Cortex of kidney (tissue), 1 donor: Measurements from ENCODE around the gene LMTK2.
A peak's percentile ranks its signal among the peaks of the same experiment; 100 is the strongest.

ENCODE experiments used
- DNase-seq: peaks from one replicate; lab custom pipeline; 2025; lab: John Stamatoyannopoulos, UW

Gene LMTK2

DNA sequence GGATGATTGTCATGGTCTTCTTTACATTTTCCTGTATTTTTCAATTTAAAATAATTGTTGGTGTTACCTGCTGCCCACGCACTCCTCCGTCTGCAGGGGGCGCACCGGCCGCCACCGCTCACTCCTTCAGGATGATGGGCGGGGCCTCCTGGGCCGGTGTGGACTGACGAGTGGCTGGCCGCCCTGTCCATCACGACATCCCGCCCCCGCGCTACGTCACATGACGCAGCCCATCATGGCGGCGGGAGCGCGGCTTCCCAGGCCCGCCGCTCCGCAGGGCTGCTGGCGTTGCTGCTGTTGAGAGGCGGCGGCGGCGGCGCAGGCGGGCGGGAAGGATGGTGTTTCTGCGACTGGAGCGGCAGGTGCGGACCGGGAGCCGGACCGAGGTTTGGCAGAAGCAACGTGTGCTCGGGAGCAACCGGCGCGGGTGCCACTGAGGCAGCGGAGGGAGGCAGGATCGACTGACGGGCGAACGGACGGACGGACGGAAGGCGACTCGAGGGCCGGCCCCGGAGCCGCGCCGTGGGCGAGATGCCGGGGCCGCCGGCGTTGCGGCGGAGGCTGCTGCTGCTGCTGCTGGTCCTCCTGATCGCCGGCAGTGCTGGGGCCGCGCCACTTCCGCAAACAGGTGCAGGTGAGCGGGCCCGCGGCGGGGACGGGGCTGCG is at the start of gene LMTK2:
Gene LMTK2 (plus strand): TSS at position 216 of the 666 bp plus-strand sequence. CDS start 316 bp downstream, at position 532.
- DNase-seq = peak; percentile 38

DNA sequence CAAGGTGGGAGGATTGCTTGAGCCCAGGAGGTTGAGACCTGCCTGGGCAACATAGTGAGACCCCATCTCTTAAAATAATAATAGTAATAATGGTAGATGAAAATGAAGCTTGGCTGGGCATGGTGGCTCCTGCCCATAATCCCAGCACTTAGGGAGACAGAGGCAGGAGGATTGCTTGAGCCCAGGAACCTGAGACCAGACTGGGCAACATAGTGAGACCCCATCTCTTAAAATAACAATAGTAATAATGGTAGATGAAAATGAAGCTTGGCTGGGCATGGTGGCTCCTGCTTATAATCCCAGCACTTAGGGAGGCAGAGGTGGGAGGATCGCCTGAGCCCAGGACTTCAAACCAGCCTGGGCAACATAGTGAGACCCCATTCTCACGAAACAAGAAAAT is 49.5 kb upstream of the LMTK2 start:
- no peak for DNase-seq

DNA sequence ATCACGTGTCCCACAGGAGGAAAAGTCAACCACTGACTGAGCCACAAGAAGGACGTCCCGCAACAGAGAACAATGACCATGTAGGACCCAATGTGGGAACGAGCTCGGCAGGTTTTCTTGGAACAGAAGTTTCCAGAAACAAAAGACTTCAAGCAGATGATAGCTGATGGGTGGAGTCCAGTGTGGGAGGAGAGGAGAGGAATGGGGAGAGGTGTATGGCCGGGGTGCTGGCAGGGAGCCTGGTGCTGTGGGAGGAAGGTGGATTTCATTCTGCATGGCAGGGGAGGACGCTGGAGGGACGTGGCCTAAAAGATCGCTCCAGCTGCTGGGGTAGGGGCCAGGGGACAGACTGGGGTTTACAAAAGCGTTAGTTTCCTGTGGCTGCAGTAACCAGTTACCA is 48.5 kb upstream of the LMTK2 start:
- no peak for DNase-seq

DNA sequence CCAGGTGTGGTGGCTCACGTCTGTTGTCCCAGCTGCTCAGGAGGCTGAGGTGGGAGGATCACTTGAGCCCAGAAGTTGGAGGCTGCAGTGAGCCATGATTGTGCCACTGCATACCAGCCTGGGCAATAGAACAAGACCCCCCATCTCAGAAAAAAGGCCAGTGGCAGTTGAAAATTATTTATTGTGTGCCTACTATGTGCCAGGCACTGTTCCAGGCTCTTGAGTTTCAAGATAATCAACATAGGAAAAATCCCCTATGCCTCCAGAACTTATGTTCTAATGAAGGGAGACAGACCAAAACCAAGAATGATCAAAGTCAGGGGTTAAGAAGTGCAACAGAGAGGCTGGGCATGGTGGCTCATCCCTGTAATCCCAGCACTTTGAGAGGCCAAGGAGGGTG is 42.4 kb upstream of the LMTK2 start:
- DNase-seq = no peak

DNA sequence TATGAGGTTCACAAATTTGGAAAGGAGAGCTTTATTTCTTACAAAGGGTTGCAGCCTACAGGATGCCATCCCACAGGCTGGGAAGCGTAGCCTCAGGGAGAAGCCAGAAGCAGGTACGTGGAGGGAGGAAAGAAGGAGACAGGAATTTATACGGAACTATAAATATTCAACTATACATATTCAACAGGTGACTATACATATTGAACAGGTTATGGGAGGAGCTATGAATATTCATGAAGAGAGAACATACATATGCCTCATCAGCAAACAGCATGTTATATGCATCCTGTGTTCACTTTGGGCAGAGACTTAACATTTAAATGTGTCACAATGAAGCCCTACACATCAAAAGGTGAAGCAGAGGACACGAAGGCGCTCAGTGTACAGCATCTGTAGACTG is 40.5 kb upstream of the LMTK2 start:
- no peak for DNase-seq

DNA sequence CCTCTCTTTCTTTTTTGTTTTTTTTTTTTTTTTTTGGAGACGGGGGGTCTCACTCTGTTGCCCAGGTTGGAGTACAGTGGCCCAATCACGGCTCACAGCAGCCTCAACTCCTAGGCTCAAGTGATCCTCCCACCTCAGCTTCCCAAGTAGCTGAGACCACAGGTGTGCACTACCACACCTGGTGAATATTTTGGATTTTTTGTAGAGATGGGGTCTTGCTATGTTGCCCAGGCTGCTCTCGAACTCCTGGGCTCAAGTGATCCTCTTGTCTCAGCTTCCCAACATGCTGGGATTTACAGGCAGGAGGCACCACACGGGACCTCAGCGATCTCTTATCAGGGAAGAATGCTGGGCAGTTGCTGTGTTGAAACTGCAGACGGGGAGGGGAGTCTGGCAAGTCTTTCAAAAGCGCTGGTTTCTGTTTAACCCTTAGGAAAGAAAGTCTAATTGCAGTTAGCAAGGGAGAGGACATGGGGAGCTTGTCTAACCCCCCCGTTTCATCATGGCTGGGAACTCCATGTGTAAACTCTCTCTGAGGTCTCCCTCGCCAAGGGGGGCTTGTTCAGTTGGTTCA is 39.6 kb upstream of the LMTK2 start:
- DNase-seq = no peak

DNA sequence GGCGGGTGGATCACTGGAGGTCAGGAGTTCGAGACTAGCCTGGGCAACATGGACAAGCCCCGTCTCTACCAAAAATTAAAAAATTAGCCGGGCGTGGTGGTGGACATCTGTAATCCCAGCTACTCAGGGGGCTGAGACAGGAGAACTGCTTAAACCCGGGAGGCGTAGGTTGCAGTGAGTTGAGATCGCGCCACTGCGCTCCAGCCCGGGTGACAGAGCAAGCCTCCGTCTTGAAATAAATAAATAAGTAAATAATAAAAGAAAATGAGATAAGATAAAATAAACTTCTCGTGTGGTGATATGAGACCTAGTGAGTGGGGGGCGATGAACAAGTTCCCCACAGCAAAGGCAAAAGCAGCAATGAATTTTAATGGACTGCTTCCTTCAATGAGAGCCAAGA is 33.6 kb upstream of the LMTK2 start:
- DNase-seq = no peak

DNA sequence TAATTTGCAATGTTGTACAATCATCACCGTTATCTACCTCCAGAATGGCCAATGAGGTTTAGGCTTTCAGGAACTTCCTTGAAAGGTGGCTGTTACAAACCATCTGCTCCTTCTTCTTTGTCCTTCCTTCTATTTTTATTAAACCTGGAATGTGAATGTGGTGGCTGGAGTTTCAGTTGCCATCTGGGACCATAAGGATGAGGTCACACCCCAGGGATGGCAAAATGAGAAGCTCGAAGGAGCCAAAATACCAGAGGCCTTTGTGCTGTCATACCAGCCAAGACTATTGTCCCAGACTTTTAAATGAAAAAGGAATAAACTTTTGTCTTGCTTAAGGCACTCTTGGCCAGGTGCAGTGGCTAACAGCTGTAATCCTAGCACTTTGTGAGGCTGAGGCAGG is 30.9 kb upstream of the LMTK2 start:
- DNase-seq = no peak

DNA sequence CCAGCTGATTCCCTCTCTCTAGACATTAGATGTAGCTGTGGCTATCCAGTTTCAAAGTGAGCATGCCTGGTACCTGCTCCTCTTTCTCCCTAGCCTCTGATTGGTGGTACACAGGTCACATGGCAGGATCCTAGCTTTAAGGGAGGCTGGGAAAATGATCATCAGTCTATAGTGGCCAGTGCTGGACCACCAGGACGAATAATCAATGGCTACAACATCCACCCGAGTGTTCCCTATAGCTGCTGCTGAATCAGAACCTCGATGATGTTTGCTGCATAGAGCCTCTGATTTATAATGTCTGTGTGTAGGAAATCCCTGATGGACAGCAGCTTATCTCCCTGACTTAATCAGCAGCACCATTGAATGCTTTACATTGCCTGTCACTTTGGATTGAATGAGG is 28.9 kb upstream of the LMTK2 start:
- DNase-seq = no peak

DNA sequence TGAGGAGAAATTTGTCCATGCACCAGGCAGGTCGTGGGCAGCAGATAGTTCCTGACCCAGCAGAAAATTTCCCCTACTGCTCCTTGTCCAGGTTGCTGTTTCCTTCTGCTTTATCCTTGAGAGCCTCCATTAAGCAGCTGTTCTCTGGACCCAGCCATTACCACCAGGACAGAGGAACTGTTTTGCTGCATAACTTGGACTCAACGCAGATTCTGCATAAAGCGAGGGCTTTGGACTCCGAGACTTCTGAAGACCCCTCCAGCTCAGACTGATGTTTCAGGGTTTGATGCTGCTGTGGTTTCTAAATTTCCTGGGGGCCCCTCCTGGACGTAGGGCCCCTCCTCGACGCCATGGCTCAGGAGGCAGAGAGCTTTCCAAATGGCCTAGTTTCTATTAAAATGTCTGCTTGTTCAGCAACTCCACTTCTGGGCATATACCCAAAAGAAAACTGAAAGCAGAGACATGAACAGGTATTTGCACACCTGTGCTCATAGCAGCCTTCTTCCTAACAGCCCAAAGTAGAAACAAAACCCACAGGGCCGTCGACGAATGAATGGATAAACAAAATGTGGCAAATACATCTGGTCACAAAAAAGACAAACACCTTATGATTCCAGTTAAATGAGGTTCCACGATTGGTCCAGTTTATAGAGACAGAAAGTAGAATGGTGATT is 28.3 kb upstream of the LMTK2 start:
- no peak for DNase-seq

DNA sequence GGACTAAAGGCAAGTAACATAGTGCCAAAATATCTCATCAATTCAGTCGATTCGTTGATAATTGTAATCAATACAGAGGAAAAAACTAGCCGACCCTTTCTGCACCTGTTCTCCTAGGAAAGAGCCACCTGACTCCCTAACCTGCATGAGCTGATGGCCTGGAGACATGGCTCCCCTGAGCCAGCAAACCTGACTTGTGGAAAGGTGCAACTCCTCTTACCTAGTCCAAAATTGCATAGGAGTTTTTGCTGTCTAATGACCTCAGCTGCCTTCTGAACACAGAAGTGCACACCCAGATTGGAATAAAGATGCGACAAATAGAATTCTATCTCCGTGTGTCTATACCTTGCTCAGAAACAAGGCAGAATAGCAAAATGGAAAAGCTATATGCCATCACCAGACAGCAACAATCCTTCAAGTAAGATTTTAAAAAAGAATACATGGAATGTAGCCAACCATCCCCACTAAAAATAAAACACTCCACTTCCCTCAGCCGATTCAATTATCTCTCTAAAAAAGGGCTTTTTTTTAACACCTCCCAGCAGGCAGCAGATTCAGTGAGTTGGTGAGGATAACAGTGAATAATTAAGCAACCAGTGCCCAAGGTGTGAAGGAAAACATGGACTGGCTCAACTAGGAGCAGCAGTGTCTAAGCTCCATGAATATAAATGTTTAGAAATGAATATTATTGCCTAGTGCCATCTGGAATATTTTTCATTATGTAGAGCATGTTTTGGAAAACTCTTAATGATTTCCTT is 26.6 kb upstream of the LMTK2 start:
- DNase-seq = no peak

DNA sequence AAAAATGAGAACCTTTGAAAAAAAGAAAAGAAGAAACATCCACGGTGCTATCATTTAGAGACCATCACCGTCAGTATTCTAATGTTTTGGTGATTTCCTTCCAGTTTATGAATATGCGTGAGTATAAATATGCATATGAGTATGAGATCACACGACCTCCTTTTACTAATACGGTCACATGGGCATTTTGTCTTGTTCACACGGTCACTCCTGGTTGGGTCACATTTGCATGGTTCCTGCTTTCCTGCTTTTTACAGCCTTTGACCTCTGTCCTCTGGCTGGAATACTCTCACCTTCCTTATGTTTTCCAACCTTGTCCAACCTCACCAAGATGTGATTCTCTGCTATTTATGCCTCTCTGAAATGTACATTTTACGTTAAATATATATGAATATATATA is 25.3 kb upstream of the LMTK2 start:
- DNase-seq = no peak

DNA sequence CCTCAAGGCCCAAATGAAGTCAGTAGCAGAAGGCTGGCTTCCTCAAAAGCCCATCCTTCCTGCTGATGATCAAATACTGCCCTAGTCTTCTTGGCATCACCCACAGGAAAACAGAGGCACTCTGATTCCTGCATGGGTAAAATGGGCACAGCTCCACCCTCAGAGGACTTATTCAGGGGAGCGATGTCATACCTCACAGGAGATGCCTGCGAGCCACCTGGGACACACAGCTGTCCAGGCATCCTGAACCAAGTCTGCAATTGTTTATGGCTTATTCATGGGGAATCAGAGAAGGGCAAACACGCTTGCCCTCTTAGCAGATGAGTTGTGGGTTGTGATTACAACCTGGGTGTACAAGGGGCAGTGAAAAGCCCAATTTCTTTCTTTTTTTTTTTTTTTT is 22.0 kb upstream of the LMTK2 start:
- no peak for DNase-seq

DNA sequence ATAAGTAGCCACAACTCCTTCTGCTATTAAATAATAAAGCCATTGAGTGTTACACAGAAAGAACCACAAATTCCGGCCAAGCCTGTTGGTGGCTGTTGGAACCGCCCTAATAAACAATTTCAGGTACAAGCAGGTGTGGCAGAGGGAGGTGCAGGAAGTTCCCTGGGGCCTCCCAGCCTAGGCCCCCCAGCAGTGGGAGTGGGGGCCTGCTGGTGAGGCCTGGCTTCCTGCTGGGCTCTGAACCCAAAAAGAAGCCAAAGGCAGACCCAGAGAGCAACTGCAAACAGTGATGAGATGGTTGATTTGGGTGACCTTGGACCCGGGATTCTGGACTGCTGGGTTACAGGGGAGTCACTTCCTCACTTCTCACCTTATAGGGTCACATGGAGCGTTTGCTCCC is 21.0 kb upstream of the LMTK2 start:
- no peak for DNase-seq

DNA sequence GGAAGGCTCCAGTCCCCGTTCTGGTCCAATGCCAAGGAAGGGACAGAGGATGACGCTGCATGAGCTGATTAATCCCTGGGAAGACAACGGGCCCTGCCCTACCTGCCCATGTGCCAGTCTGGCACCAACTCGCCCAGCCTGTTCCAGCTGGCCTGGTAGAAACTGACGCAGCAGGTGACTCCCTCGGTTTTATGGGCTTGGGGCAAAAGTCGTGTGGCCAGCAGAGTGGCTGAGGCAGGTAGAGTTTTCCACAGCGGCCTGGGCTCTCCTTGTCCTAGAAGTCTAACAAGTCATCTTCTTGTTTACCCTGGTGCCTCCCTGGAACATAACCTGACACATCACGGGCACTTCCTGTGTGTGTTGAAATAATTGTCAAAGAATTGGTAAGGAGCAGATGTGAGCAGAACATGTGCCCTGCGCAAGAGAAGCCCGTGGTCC is 20.4 kb upstream of the LMTK2 start:
- DNase-seq = no peak

DNA sequence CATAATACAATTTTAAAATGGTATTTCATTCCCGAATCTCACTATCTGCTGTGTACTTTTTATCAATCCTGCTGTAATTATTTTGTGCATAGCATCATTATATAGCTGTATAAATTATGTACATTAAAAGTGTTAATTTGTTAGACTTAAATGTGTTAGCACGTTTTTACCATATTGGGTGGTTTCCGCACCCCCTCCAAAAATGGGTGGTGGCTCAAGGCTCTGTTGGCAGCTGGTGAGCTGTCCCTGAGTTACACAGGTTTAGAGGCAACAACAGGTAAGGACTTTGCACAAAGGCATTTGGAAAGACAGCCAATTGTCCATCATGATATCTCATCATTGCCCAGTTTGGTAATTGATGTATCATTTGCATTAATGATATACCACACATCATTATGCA is 18.6 kb upstream of the LMTK2 start:
- DNase-seq = no peak

DNA sequence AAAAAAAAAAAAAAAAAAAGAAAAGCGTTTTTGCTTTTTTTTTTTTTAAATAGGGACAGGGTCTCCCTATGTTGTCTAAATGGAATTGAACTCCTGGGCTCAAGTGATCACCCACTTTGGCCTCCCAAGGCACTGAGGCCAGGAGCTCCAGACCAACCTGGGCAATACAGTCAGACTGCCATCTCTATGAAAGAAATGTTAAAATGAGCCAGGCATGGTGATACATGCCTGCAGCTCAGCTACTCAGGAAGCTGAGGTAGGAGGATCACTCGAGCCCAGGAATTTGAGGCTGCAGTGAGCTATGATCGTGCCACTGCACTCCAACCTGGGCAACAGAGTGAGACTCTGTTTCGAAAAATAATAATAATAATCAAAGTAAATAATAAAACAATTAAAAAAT is 16.5 kb upstream of the LMTK2 start:
- DNase-seq = no peak

DNA sequence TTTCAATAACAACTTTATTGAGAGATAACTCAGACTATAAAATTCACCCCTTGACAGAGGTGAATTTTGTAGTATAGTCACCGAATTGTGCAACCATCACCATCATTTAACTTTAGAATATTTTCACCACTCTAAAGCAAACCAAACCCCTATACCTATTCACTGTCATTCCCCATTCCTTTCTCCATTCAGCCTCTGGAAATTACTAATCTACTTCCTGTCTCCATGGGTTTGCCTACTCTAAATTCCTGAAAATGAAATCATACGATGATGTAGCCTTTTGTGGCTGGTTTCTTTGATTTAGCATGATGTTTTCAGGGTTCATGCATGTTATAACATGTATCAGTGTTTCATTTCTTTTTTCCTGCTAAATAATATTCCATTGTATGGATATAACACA is 15.6 kb upstream of the LMTK2 start:
- DNase-seq = no peak

DNA sequence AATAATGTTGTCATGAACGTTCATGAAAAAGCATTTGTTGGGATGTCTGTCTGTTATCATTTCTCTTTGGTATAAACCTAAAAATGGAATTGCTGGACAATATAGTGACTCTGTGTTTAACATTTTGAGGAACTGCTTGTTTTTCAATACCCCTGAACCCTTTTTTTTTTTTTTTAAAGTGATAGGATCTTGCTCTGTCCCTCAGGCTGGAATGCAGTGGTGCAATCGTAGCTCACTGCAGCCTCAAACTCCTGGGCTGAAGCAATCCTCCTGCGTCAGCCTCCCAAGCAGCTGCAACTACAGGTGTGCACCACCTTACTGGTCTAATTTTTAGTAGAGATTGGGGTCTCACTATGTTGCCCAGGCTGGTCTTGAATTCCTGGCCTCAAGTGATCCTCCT is 15.1 kb upstream of the LMTK2 start:
- DNase-seq = no peak

DNA sequence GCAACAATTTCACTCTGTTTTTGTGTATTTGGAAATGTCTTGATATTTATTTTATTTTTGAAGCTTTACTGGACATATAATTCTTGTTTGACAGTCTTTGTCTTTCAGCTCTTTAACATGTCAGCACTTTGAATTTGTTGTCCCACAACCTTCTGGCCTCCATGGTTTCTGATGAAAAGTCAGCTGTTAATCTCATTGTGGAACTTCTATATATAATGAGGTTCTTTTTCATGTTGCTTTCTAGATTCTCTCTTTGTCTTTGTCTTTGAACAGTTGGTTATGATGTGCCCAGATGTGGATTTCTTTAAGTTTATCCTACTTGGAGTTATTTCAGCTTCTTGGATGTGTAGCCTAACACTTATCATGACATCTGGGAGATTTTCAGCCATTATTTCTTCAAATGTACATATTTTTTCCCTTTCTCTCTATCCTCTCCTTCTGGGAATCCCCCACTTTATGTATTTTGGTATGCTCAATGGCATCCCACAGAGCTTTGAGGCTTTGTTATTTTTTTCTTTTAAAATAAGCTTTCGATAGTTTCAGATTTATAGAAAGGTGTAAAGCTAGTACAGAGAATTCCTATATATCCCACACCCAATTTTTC is 9.5 kb upstream of the LMTK2 start:
- no peak for DNase-seq

DNA sequence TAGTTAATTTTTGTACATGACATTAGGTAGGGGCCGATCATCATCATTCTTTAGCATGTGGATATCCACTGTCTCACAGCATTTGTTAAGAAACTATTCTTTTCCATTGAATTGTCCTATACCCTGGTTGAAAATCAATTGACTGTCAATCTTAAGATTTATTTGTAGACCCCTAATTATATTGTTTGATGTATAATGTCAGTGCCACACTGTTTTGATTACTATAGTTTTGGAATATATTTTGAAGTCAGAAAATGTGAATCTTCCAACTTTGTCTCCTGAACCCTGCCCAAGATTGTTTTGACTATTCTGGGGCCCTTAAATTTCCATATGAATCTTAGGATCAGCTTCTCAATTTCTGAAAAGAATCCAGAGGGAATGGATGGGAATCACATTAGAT is 6.6 kb upstream of the LMTK2 start:
- no peak for DNase-seq

DNA sequence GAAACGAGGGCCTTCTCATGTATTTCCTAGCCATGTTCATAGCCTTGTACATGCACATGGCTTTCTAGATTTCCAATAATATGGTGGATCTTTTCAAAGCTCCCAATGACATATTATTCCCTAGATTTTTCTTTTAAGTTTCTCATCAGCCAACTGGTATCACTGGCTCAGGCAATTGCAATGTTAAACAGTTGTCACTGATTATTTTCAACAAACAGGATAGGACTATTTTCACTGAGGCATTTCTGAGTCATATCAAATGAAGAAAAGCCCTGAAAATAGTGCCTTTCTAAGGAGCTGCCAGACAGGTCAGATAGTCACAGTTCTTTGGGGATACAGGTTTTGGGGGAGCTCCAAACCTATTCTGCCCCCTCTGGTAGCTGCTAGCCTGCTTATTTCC is 4.5 kb upstream of the LMTK2 start:
- DNase-seq = no peak
